ENCODE data around the gene MCC. TPM values are rescaled to one million over a fixed set of nuclear protein-coding genes. Genes with fewer than 3 reads are reported as not detected.

The MCC gene
- polyA plus RNA-seq, 1 donor (not counting 4 experiments of a cell fraction or from before 2014, with no cell fraction given) = 24.6 TPM

DNA sequence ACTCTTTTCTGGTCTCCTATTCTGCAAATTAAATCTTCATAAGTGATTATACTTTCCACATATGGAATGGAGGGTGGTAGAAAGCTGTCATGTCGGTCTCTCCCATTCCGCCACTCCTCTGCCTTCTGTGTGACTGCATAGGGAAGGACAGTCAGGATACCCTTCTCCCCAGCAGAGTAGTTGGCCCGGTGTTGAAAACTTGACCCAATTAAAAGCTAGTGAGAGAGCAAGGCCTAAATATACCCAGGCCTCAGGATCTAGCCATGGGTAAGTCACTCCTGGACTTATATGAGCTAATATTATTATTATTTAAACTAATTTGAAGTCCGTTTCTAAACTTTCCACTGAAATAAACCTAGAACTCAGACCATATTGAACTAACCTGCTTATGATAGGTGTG, 248.2 kb downstream of the MCC start:
- no peaks in the 10 kb centered on the region for H3K9me3 ChIP-seq (ENCODE audit: control insufficient read depth, low read depth, low read length)
- peaks cover 50% of the 10 kb centered on the region for H3K4me1 ChIP-seq (ENCODE audit: control insufficient read depth, extremely low read depth, insufficient read depth, low read length)
- H3K4me3 ChIP-seq (ENCODE audit: control insufficient read depth in 2 of 3, extremely low read depth in 1 of 3, insufficient read depth in 2 of 3, low read depth in 1 of 3, low read length in 3 of 3) = no peak overlapping the region
- no peak overlapping the region for H2AFZ ChIP-seq (ENCODE audit: control insufficient read depth, low read length)
- no peak for DNase-seq (ENCODE audit: low read depth, low spot score)
- no peaks in the 10 kb centered on the region for H3K27me3 ChIP-seq (ENCODE audit: control insufficient read depth, extremely low read depth, insufficient read depth, low read length)
- no peaks in the 10 kb centered on the region for H3K36me3 ChIP-seq (ENCODE audit: control insufficient read depth in 2 of 2, extremely low read depth in 1 of 2, insufficient read depth in 2 of 2, low read length in 2 of 2)
- dilution Hi-C loops (cut with MboI; ENCODE audit: extremely low pct_ligation_motif_present, low sequenced_read_pairs) = no loop called here
- H3K9me1 ChIP-seq (ENCODE audit: control insufficient read depth, extremely low read depth, insufficient read depth, low read length) = no peaks in the 10 kb centered on the region
- TF ChIP-seq, protein P1, sequence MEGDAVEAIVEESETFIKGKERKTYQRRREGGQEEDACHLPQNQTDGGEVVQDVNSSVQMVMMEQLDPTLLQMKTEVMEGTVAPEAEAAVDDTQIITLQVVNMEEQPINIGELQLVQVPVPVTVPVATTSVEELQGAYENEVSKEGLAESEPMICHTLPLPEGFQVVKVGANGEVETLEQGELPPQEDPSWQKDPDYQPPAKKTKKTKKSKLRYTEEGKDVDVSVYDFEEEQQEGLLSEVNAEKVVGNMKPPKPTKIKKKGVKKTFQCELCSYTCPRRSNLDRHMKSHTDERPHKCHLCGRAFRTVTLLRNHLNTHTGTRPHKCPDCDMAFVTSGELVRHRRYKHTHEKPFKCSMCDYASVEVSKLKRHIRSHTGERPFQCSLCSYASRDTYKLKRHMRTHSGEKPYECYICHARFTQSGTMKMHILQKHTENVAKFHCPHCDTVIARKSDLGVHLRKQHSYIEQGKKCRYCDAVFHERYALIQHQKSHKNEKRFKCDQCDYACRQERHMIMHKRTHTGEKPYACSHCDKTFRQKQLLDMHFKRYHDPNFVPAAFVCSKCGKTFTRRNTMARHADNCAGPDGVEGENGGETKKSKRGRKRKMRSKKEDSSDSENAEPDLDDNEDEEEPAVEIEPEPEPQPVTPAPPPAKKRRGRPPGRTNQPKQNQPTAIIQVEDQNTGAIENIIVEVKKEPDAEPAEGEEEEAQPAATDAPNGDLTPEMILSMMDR (optimal IDR thresholded peaks at IDR 0.05 in 1 of 3, IDR thresholded peaks at IDR 0.05 in 1 of 3, conservative IDR thresholded peaks at IDR 0.05 in 1 of 3; ENCODE audit: extremely low read depth in 1 of 3, insufficient read depth in 2 of 3, low read length in 3 of 3) = no peak
- no peak for TF ChIP-seq EZH2 (IDR thresholded peaks at IDR 0.05; ENCODE audit: low read length)
- H3K27ac ChIP-seq (ENCODE audit: control insufficient read depth, insufficient read depth, low read length) = no peak overlapping the region
- no peak overlapping the region for H3K9ac ChIP-seq (ENCODE audit: control insufficient read depth, extremely low read depth, insufficient read depth, low read length)
- FAIRE-seq = no peak
- H4K20me1 ChIP-seq (ENCODE audit: control insufficient read depth, extremely low read depth, insufficient read depth, low read length) = no peaks in the 10 kb centered on the region
- H3K79me2 ChIP-seq (ENCODE audit: control insufficient read depth, insufficient read depth, low read length) = peaks cover 68% of the 10 kb centered on the region
- H3K4me2 ChIP-seq (ENCODE audit: control insufficient read depth, extremely low read depth, insufficient read depth, low read depth, low read length) = no peak overlapping the region

DNA sequence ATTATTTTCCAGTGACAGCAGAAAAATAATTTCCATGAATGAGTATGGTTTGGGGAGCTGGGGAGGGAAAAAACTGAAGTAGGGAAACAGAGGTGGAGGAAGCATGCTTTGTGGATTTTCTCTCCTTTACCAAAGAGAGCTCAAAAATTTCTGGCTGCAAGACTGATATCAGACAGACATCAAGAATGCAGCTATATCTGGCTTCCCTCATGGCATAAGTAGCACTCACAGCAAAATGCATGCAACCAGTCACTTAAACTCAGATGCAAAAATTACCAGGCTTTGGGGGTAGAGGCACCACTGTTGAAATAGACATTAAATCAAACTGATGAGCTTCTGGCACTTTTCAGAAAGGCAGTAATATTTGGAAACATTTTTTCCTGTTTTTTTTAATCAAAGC, 250.4 kb downstream of the MCC start:
- H3K4me3 ChIP-seq (ENCODE audit: control insufficient read depth in 2 of 3, extremely low read depth in 1 of 3, insufficient read depth in 2 of 3, low read depth in 1 of 3, low read length in 3 of 3) = no peak overlapping the region
- DNase-seq (ENCODE audit: low read depth, low spot score) (no peak), FAIRE-seq (no peak)
- H2AFZ ChIP-seq (ENCODE audit: control insufficient read depth, low read length) = no peak overlapping the region
- dilution Hi-C loops (cut with MboI; ENCODE audit: extremely low pct_ligation_motif_present, low sequenced_read_pairs) = no loop called here
- H3K9ac ChIP-seq (ENCODE audit: control insufficient read depth, extremely low read depth, insufficient read depth, low read length) = no peak overlapping the region
- H4K20me1 ChIP-seq (ENCODE audit: control insufficient read depth, extremely low read depth, insufficient read depth, low read length) = no peaks in the 10 kb centered on the region
- H3K36me3 ChIP-seq (ENCODE audit: control insufficient read depth in 2 of 2, extremely low read depth in 1 of 2, insufficient read depth in 2 of 2, low read length in 2 of 2) = no peaks in the 10 kb centered on the region
- H3K4me2 ChIP-seq (ENCODE audit: control insufficient read depth, extremely low read depth, insufficient read depth, low read depth, low read length) = peak overlapping the region; percentile 78
- H3K27me3 ChIP-seq (ENCODE audit: control insufficient read depth, extremely low read depth, insufficient read depth, low read length) = no peaks in the 10 kb centered on the region
- H3K9me1 ChIP-seq (ENCODE audit: control insufficient read depth, extremely low read depth, insufficient read depth, low read length) = no peaks in the 10 kb centered on the region
- H3K27ac ChIP-seq (ENCODE audit: control insufficient read depth, insufficient read depth, low read length) = peak overlapping the region; percentile 93
- H3K4me1 ChIP-seq (ENCODE audit: control insufficient read depth, extremely low read depth, insufficient read depth, low read length) = peaks cover 53% of the 10 kb centered on the region
- no peaks in the 10 kb centered on the region for H3K9me3 ChIP-seq (ENCODE audit: control insufficient read depth, low read depth, low read length)
- H3K79me2 ChIP-seq (ENCODE audit: control insufficient read depth, insufficient read depth, low read length) = peaks cover 62% of the 10 kb centered on the region
- TF ChIP-seq EZH2 (IDR thresholded peaks at IDR 0.05; ENCODE audit: low read length) = no peak
- TF ChIP-seq, protein P1 (optimal IDR thresholded peaks at IDR 0.05 in 1 of 3, IDR thresholded peaks at IDR 0.05 in 1 of 3, conservative IDR thresholded peaks at IDR 0.05 in 1 of 3; ENCODE audit: extremely low read depth in 1 of 3, insufficient read depth in 2 of 3, low read length in 3 of 3) = no peak
